ENCODE data around the gene ATG16L2.

Gene ATG16L2

GRCh38 chr11:72824811-72825505 lies 10.7 kb downstream of the ATG16L2 start:
- Histone ChIP-seq H3K27ac (replicated peaks) (no peak overlapping the region), H3K27me3 (ENCODE audit: insufficient read depth, poor library complexity, severe bottlenecking) (no peaks in the 10 kb centered on the region), H3K4me3 (replicated peaks; ENCODE audit: insufficient read depth, low read length) (no peak overlapping the region)
- no peak for DNase-seq (ENCODE audit: low read depth in 1 of 2, low spot score in 1 of 2)
- TF ChIP-seq POLR2AphosphoS5 (IDR thresholded peaks at IDR 0.05; ENCODE audit: low read depth) (no peak), REST (IDR thresholded peaks at IDR 0.05; ENCODE audit: insufficient replicate concordance, low read depth) (no peak), GABPA (IDR thresholded peaks at IDR 0.05; ENCODE audit: low read depth) (no peak), CTCF (IDR thresholded peaks at IDR 0.05; ENCODE audit: insufficient read depth, low read length) (no peak)

- DNase-seq (ENCODE audit: low read depth in 1 of 2, low spot score in 1 of 2), result no peak
- H3K27ac ChIP-seq (replicated peaks), result no peak overlapping the region
- no peak for TF ChIP-seq CTCF (IDR thresholded peaks at IDR 0.05; ENCODE audit: insufficient read depth, low read length)
- TF ChIP-seq POLR2AphosphoS5 (IDR thresholded peaks at IDR 0.05; ENCODE audit: low read depth), result no peak
- no peak for TF ChIP-seq REST (IDR thresholded peaks at IDR 0.05; ENCODE audit: insufficient replicate concordance, low read depth)
- no peak for TF ChIP-seq GABPA (IDR thresholded peaks at IDR 0.05; ENCODE audit: low read depth)
- TF ChIP-seq SPI1 (IDR thresholded peaks at IDR 0.05; ENCODE audit: borderline replicate concordance, low read depth), result no peak
Measured at GRCh38 chr11:72825661-72826060, 11.4 kb downstream of the ATG16L2 start.

GRCh38 chr11:72826191-72826941 lies 12.2 kb downstream of the ATG16L2 start:
- TF ChIP-seq SPI1 (IDR thresholded peaks at IDR 0.05; ENCODE audit: borderline replicate concordance, low read depth) (no peak), GABPA (IDR thresholded peaks at IDR 0.05; ENCODE audit: low read depth) (no peak), CTCF (IDR thresholded peaks at IDR 0.05; ENCODE audit: insufficient read depth, low read length) (no peak), REST (IDR thresholded peaks at IDR 0.05; ENCODE audit: insufficient replicate concordance, low read depth) (no peak), POLR2AphosphoS5 (IDR thresholded peaks at IDR 0.05; ENCODE audit: low read depth) (no peak)
- no peak overlapping the region for H3K4me3 ChIP-seq (replicated peaks; ENCODE audit: insufficient read depth, low read length)
- DNase-seq (ENCODE audit: low read depth in 1 of 2, low spot score in 1 of 2), result no peak
- H3K27ac ChIP-seq (replicated peaks), result no peak overlapping the region
- no peaks in the 10 kb centered on the region for H3K27me3 ChIP-seq (ENCODE audit: insufficient read depth, poor library complexity, severe bottlenecking)

More at GRCh38 chr11:72825661-72826060, 11.4 kb downstream of the ATG16L2 start:
- H3K4me3 ChIP-seq (replicated peaks; ENCODE audit: insufficient read depth, low read length), result no peak overlapping the region
- H3K27me3 ChIP-seq (ENCODE audit: insufficient read depth, poor library complexity, severe bottlenecking), result no peaks in the 10 kb centered on the region

All from HL-60 (cell line).